Glutamatergic neuron (in vitro differentiated cells): ENCODE results near the gene STIMATE. TPM values are rescaled to one million over a fixed set of nuclear protein-coding genes. Genes with fewer than 3 reads are reported as not detected.

Experiments
- DNase-seq: peaks from one replicate; pipeline ENCODE4 v3.0.0; 2022
- H3K27ac Mint-ChIP-seq: one replicate; pipeline ENCODE4 v1.8.0; 2020; ENCODE audit warnings: mild to moderate bottlenecking, mixed read lengths, inconsistent platforms; ENCODE audit not compliant: unreplicated experiment
- H3K27me3 Mint-ChIP-seq: one replicate; pipeline ENCODE4 v1.8.0; 2020; ENCODE audit warnings: mild to moderate bottlenecking, moderate library complexity, mixed read lengths, inconsistent platforms; ENCODE audit not compliant: unreplicated experiment
- H3K36me3 Mint-ChIP-seq: one replicate; pipeline ENCODE4 v1.8.0; 2020; ENCODE audit warnings: mild to moderate bottlenecking, mixed read lengths, inconsistent platforms; ENCODE audit not compliant: unreplicated experiment
- H3K4me1 Mint-ChIP-seq: one replicate; pipeline ENCODE4 v1.8.0; 2020; ENCODE audit warnings: mild to moderate bottlenecking, low read depth, mixed read lengths, inconsistent platforms; ENCODE audit not compliant: unreplicated experiment
- H3K4me3 Mint-ChIP-seq: one replicate; pipeline ENCODE4 v1.8.0; 2020; ENCODE audit warnings: mild to moderate bottlenecking, mixed read lengths, inconsistent platforms; ENCODE audit not compliant: unreplicated experiment
- H3K9me3 Mint-ChIP-seq: one replicate; pipeline ENCODE4 v1.8.0; 2020; ENCODE audit warnings: mild to moderate bottlenecking, moderate library complexity, mixed read lengths, inconsistent platforms; ENCODE audit not compliant: unreplicated experiment
- CTCF ChIP-seq: fragments of 200-600 bp; sonication (generic); IDR thresholded peaks from one replicate; pipeline ENCODE4 v1.5.0; 2021; ENCODE audit not compliant: partially characterized antibody, unreplicated experiment
- total RNA-seq: library from RNA; stranded (reverse); fragmentation: NEBNext Ultra II Directional; extraction: Animal tissue kit (Norgen Biotek cat#: 25700); gene quantifications from one replicate; pipeline ENCODE4 v1.2.1, GENCODE V29; 2021; ENCODE audit not compliant: unreplicated experiment

Gene STIMATE
- total RNA-seq, 1 donor from 2014 or later = 23.0 TPM

DNA sequence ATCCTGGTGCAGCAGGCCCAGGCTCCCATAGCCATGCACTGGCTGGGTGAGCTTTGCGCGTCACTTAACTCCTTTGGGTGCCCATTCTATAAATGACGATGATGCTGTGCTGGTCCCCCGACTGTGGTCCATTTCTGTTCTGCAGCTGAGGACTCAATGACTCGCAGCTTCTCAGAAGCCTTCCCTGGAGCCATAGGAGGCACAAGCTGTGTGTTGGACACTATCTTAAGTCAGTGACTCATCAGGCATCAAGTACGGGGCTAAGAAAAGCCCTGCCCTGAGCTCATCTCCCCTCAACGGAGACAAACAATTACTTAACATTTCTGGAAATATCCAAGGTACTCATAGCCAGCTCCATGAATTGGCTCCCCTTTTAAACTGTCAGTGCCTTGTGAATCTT, 48.7 kb downstream of the STIMATE start:
- H3K36me3 Mint-ChIP-seq = no peaks in the 10 kb centered on the region
- no peak for DNase-seq
- peaks cover 2% of the 10 kb centered on the region for H3K9me3 Mint-ChIP-seq
- TF ChIP-seq CTCF = no peak
- peaks cover 16% of the 10 kb centered on the region for H3K4me1 Mint-ChIP-seq
- H3K27ac Mint-ChIP-seq = no peak overlapping the region
- no peak overlapping the region for H3K4me3 Mint-ChIP-seq
- H3K27me3 Mint-ChIP-seq = peaks cover 8% of the 10 kb centered on the region

DNA sequence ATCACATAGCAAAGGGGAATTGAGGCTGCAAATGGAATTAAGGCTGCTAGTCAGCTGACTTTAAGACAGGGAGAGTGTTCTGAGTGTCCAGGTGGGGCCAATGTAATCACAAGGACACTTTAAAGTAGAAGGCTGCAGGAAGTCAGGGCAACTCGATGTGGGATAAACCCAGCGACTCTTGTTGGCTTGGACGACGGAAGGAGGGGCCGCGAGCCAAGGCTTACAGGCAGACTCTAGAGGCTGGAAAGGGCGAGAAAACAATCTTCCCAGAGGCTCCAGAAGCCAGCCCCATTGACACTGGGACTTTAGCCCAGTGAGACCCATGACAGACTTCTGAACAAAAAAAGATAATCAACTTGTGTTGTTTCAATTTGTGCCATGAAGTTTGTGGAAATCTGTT, 49.6 kb downstream of the STIMATE start:
- Mint-ChIP-seq H3K27me3 (peaks cover 8% of the 10 kb centered on the region), H3K4me1 (peaks cover 19% of the 10 kb centered on the region), H3K27ac (no peak overlapping the region), H3K36me3 (no peaks in the 10 kb centered on the region), H3K4me3 (no peak overlapping the region), H3K9me3 (peaks cover 2% of the 10 kb centered on the region)
- no peak for DNase-seq
- no peak for TF ChIP-seq CTCF

GRCh38 chr3:52847241-52847640, 50.1 kb downstream of the STIMATE start:
- H3K4me1 Mint-ChIP-seq = peaks cover 23% of the 10 kb centered on the region

GRCh38 chr3:52846432-52846965, 50.8 kb downstream of the STIMATE start:
- H3K36me3 Mint-ChIP-seq = no peaks in the 10 kb centered on the region
- DNase-seq = no peak
- peaks cover 23% of the 10 kb centered on the region for H3K4me1 Mint-ChIP-seq
- H3K27ac Mint-ChIP-seq = peak overlapping the region; percentile 91
- H3K9me3 Mint-ChIP-seq = peaks cover 2% of the 10 kb centered on the region
- TF ChIP-seq CTCF = no peak
- peaks cover 4% of the 10 kb centered on the region for H3K27me3 Mint-ChIP-seq
- H3K4me3 Mint-ChIP-seq = peak overlapping the region; percentile 60

More at GRCh38 chr3:52847241-52847640, 50.1 kb downstream of the STIMATE start:
- H3K4me3 Mint-ChIP-seq = no peak overlapping the region
- H3K9me3 Mint-ChIP-seq = peaks cover 2% of the 10 kb centered on the region
- DNase-seq = no peak
- peaks cover 8% of the 10 kb centered on the region for H3K27me3 Mint-ChIP-seq
- H3K36me3 Mint-ChIP-seq = no peaks in the 10 kb centered on the region
- peak overlapping the region; percentile 25 for H3K27ac Mint-ChIP-seq
- TF ChIP-seq CTCF = no peak

DNA sequence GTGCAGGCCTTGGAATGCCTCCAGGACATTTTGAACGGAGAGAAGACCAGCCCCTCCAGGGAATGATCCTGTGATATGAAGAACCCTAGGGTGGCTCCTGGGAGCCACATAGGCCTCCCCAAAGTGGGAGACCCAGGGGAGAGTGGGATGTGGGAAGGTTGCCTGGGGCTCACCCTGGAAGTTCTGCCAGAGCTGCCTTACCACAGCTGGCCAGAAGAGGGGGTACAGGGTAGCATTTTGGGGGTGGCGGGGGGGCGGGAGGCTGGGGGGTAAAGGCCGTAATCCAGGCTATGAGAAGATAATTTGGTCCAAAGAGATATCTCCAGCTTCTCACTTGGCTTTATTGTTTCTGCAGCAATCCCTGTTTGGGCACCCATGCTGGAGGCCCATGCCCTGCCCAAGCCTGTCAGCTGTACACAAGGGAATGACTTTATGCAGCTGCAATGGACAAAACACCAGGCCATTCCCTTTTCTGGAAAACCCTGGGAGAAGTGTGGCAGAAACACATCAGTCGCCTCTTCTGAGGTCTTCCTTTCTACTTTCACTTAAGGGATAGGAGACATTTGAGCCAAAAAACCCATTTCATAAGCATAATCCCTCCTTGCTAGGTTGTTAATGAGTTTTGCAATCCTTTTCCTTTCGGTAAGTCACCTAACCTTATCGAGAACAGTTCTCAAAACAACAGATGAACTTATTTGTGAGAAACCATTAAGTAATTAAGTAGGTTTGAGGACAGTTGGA, 51.5 kb downstream of the STIMATE start:
- Mint-ChIP-seq H3K36me3 (no peaks in the 10 kb centered on the region), H3K27ac (peak overlapping the region; percentile 91), H3K4me1 (peaks cover 23% of the 10 kb centered on the region), H3K4me3 (no peak overlapping the region), H3K9me3 (peaks cover 2% of the 10 kb centered on the region), H3K27me3 (peaks cover 6% of the 10 kb centered on the region)
- peak; percentile 43 for TF ChIP-seq CTCF
- DNase-seq = no peak
